ENCODE results near the gene NXNL1. TPM values are rescaled to one million over a fixed set of nuclear protein-coding genes. Genes with fewer than 3 reads are reported as not detected.

Gene NXNL1
- total RNA-seq, 4 donors from 2014 or later = not detected

DNA sequence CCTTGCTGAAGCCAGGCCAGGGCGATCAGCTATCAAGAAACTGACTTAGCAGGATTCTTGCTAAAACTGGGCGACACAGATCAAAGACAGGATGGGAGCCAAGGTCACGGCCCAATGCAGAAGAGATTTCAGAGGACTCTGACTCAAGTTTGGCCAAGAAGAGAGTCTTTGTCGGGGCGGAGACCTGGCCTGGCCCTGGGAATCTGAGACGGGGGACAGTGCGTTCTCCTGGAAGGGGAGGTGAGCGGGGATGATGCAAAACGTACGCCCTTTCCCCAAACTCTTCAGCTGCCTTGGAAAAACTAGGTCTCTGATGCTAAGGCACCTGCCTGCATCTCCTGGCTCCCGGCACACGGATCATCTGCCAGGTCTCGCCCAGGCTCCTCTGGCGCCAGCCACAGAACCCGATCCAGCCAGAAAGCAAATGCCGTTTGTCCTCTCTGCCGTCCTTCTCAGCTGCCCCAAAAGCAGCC, 31.0 kb downstream of the NXNL1 start:
- no peaks in the 10 kb centered on the region for H3K27me3 ChIP-seq
- no peaks in the 10 kb centered on the region for H3K36me3 ChIP-seq
- 81 to 86% methylated on average over 7 to 17 of the region's 17 CpGs for WGBS, 2 donors (ENCODE audit: low coverage in 1 of 2)
- no peak overlapping the region for H3K27ac ChIP-seq
- H3K4me3 ChIP-seq = no peak overlapping the region
- no peak for TF ChIP-seq EP300 (IDR thresholded peaks at IDR 0.05; ENCODE audit: low read depth)
- TF ChIP-seq, protein P1, sequence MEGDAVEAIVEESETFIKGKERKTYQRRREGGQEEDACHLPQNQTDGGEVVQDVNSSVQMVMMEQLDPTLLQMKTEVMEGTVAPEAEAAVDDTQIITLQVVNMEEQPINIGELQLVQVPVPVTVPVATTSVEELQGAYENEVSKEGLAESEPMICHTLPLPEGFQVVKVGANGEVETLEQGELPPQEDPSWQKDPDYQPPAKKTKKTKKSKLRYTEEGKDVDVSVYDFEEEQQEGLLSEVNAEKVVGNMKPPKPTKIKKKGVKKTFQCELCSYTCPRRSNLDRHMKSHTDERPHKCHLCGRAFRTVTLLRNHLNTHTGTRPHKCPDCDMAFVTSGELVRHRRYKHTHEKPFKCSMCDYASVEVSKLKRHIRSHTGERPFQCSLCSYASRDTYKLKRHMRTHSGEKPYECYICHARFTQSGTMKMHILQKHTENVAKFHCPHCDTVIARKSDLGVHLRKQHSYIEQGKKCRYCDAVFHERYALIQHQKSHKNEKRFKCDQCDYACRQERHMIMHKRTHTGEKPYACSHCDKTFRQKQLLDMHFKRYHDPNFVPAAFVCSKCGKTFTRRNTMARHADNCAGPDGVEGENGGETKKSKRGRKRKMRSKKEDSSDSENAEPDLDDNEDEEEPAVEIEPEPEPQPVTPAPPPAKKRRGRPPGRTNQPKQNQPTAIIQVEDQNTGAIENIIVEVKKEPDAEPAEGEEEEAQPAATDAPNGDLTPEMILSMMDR (IDR thresholded peaks at IDR 0.05) = no peak
- no peak for TF ChIP-seq POLR2AphosphoS5 (IDR thresholded peaks at IDR 0.05)
- no peak for TF ChIP-seq POLR2A (IDR thresholded peaks at IDR 0.05)
- peaks cover 0 to 3% (median 0%) of the 10 kb centered on the region in 4 donors for H3K4me1 ChIP-seq
- no peaks in the 10 kb centered on the region for H3K9me3 ChIP-seq
- DNase-seq = no peak
- in situ Hi-C loops (cut with MboI; ENCODE audit: low pct_ligation_motif_present in 1 of 4, low pct_unique_long_range_greater_than_20kb in 1 of 4, low sequenced_read_pairs in 3 of 4) = no loop called here
- intact Hi-C loops (cut with DNase I; ENCODE audit: low total_unique reads) = no loop called here

DNA sequence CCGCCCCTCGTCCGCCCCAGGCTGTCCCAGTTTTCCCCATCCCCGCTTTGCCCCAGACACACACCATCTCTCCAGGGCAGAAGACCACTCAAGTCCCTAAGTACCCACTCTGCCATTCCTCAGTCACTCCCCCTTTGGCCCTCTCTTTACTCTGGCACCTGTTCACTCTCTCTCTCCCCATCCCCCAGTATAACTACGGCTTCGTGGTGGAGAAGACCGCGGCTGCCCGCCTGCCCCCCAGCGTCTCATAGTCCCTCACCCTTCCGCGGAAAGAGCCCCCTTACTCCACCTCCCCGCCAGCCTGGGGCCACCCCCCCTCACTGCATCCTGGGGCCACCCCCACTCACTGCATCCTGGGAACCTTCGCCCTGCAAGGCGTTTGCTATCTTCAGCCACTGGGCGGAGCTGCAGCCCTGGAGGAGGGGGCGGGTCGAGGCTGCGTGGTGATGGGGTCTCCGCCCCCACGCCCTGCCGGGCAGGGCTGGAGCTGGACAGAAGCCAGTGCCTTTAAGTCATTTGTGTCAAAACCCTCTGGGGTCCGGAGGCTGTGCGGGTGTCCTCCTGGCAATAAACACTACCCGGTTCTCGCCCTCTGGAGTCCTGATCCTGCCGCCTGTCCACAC, 35.9 kb downstream of the NXNL1 start:
- no peak overlapping the region for H3K27ac ChIP-seq
- in situ Hi-C loops (cut with MboI; ENCODE audit: low pct_ligation_motif_present in 1 of 4, low pct_unique_long_range_greater_than_20kb in 1 of 4, low sequenced_read_pairs in 3 of 4) (no loop called here), intact Hi-C loops (cut with DNase I; ENCODE audit: low total_unique reads) (no loop called here)
- no peak for DNase-seq
- H3K9me3 ChIP-seq = no peaks in the 10 kb centered on the region
- no peaks in the 10 kb centered on the region for H3K36me3 ChIP-seq
- no peak overlapping the region for H3K4me3 ChIP-seq
- TF ChIP-seq POLR2A (IDR thresholded peaks at IDR 0.05) = no peak
- TF ChIP-seq, protein P1 (IDR thresholded peaks at IDR 0.05) = peak in 2 of 5 experiments; percentile 23 to 24
- H3K27me3 ChIP-seq = no peaks in the 10 kb centered on the region
- H3K4me1 ChIP-seq = peaks cover 0 to 9% (median 7%) of the 10 kb centered on the region in 4 donors
- WGBS, 2 donors (ENCODE audit: low coverage in 1 of 2) = 35 to 75% methylated on average over 2 to 26 of the region's 27 CpGs

GRCh38 chr19:17423429-17424208, 37.1 kb downstream of the NXNL1 start:
- DNase-seq = no peak
- no peaks in the 10 kb centered on the region for H3K36me3 ChIP-seq
- intact Hi-C loops (cut with DNase I; ENCODE audit: low total_unique reads) = no loop called here
- no peaks in the 10 kb centered on the region for H3K27me3 ChIP-seq
- no peak overlapping the region for H3K27ac ChIP-seq
- 40 to 93% methylated on average over 1 to 20 of the region's 20 CpGs for WGBS, 2 donors (ENCODE audit: low coverage in 1 of 2)
- H3K4me1 ChIP-seq = peaks cover 0 to 15% (median 11%) of the 10 kb centered on the region in 4 donors
- no peaks in the 10 kb centered on the region for H3K9me3 ChIP-seq
- TF ChIP-seq, protein P1 (IDR thresholded peaks at IDR 0.05) = no peak
- no peak for TF ChIP-seq EP300 (IDR thresholded peaks at IDR 0.05; ENCODE audit: low read depth)
- H3K4me3 ChIP-seq = no peak overlapping the region
- in situ Hi-C loops (cut with MboI; ENCODE audit: low pct_ligation_motif_present in 1 of 4, low pct_unique_long_range_greater_than_20kb in 1 of 4, low sequenced_read_pairs in 3 of 4) = no loop called here

DNA sequence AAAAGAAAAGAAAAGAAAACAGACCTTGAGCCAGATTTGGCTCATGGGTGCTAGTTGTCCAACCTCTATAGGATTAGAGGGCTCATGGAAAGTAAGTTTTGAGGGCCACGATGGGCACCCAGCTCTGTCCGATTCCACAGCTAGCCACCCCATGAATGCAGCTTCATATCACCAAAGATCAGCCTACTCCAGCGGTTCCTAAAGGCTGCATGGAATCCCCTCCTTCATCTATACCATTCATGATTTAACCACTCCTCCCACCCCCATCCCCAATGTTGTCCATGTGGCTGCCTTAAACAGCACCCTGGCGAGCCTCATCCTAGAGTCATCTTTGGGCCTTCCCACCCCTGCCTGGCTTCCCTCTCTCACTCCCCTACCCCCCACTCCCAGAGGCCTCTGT, 38.8 kb downstream of the NXNL1 start:
- H3K36me3 ChIP-seq = no peaks in the 10 kb centered on the region
- no peak overlapping the region for H3K27ac ChIP-seq
- H3K4me1 ChIP-seq = peaks cover 0 to 15% (median 11%) of the 10 kb centered on the region in 4 donors
- H3K9me3 ChIP-seq = no peaks in the 10 kb centered on the region
- in situ Hi-C loops (cut with MboI; ENCODE audit: low pct_ligation_motif_present in 1 of 4, low pct_unique_long_range_greater_than_20kb in 1 of 4, low sequenced_read_pairs in 3 of 4) (no loop called here), intact Hi-C loops (cut with DNase I; ENCODE audit: low total_unique reads) (no loop called here)
- no peaks in the 10 kb centered on the region for H3K27me3 ChIP-seq
- TF ChIP-seq POLR2AphosphoS5 (IDR thresholded peaks at IDR 0.05) (no peak), POLR2A (IDR thresholded peaks at IDR 0.05) (no peak), EP300 (IDR thresholded peaks at IDR 0.05; ENCODE audit: low read depth) (no peak)
- TF ChIP-seq, protein P1 (IDR thresholded peaks at IDR 0.05) = no peak
- 99% methylated on average over 4 of the region's 4 CpGs; no CpG with 5 or more reads in 1 of the 2 donors for WGBS, 2 donors (ENCODE audit: low coverage in 1 of 2)
- H3K4me3 ChIP-seq = no peak overlapping the region
- DNase-seq = no peak

Data from transverse colon (tissue), 4 donors.